Bone marrow (tissue), 2 donors: ENCODE data around the gene WFDC2.

Experiments used
- DNase-seq, 2 donors: peaks; one replicate each; lab custom pipeline; 2025; lab: John Stamatoyannopoulos, UW

The WFDC2 gene, protein sequence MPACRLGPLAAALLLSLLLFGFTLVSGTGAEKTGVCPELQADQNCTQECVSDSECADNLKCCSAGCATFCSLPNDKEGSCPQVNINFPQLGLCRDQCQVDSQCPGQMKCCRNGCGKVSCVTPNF

DNA sequence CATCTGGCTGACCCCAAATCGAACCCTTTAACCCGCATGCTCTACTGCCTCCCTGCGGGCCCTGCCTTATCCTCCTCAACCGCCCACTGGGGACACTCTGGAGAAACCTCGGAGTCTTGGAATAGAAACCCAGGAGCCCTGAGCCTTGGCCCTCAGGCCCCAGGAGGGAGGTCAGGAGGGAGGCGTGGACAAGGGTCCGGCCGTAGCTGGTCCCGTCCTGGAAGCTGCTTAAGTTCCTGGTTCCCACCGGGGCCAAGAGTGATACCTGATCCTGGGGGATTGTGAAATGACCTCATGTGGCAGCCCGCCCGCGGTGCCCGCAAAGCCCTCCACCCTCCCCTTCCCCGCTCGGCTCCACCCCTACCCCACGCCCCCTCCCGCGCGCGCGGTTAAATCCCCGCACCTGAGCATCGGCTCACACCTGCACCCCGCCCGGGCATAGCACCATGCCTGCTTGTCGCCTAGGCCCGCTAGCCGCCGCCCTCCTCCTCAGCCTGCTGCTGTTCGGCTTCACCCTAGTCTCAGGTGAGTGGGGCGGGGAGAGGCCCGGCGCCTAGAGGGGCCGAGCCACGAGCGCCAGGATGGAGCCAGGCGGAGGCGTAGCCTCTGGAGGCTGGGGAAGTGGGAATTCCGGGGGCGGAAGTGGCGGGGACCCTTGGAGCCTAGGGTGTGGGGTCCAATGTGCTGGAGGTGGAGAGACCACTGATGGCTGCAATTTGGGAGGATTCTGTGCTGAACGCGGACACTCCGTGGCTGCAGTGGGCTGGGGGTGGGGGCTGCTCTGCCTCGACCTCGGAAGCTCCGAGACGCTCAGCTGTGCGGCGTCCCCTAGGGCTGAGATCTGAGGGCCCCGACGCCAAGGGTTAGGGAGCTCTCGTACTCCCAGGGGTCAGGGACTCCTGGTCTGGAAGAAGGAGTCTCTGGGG lies at the start of gene WFDC2:
TSS of gene WFDC2 (plus strand) at position 418 of the 926 bp plus-strand sequence. CDS start at position 447, 29 bp downstream.
- no peak for DNase-seq

GRCh38 chr20:45420125-45420524 lies 49.4 kb upstream of the WFDC2 start:
- DNase-seq = no peak

GRCh38 chr20:45423700-45424099 lies 45.9 kb upstream of the WFDC2 start:
- DNase-seq = no peak

GRCh38 chr20:45425561-45425960 lies 44.0 kb upstream of the WFDC2 start:
- no peak for DNase-seq

GRCh38 chr20:45426320-45427016 lies 43.1 kb upstream of the WFDC2 start:
- no peak for DNase-seq

GRCh38 chr20:45427236-45428149 lies 42.1 kb upstream of the WFDC2 start:
- no peak for DNase-seq

GRCh38 chr20:45429618-45430017 lies 39.9 kb upstream of the WFDC2 start:
- no peak for DNase-seq

DNA sequence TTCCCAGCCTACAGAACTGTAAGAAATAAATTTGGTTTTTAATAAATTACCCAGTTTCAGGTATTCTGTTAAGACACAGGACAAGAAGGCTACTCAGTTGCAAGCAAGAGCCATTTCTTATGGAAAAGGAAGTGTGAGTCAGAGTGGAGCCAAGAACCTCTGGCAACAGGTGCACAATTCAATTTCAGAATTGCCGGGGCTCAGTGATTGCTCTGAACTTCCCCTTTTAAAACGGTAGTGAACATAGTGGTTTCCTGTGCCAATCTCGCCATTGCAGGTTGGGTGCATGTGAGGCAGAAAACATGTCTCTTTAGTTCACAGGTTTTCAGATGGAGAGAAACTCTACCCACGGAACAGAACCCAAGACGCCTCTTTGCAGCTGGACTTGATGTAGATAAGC lies 37.3 kb upstream of the WFDC2 start:
- DNase-seq = peak in 1 of 2 donors; percentile 82

- no peak for DNase-seq
These were observed 36.2 kb upstream of the WFDC2 start for GRCh38 chr20:45433316-45433715.

DNA sequence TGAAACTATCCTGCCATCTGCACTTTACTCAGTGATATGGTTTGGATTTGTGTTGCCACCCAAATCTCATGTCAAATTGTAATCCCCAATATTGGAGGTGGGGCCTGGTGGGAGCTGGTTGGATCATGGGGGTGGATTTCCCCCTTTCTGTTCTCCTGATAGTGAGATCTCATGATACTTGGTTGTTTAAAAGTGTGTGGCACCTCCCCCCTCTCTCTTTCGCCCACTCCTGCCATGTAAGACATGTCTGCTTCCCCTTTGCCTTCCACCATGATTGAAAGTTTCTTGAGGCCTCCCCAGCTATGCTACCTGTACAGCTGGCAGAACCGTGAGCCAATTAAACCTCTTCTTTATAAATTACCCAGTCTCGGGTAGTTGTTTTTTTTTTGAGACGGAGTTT lies 35.6 kb upstream of the WFDC2 start:
- no peak for DNase-seq

DNA sequence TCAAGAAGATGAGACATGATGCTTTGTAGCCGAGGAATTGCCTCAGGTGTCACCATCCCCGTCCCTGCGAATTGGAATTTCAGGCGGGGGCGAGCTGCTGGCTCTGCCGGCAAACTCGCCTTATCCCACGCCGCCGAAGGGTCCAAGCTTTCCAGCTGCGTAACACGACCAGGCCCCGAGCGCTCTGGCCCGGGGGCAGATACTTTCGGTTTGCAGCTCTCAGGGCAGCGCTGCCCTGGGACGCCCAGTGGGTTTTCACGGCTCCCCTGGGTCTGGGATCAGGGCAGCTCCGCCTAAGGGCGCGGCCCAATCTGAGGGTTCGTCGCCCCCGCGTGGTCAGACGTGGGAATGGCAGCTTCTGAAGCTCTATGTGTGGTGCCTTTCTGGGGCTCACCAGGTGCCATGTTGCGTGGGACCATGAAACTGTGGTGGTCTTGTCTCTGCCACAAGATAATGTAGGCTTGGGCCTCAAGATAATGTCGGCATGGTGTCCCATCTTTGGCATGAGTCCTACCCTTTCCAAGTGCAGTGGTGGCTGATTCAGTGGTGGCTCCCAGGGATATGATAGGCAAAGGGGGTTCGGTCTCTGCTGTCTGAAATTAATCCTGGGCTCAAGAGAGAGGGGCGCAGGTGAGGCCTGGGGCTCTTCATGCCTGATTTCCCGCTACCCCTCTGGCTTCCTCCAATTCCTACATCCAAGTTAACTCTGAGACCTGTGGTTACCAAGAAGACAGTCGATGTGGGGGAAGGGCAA lies 32.6 kb upstream of the WFDC2 start:
- peak; percentile 67 to 85 for DNase-seq

GRCh38 chr20:45440424-45440823 lies 29.1 kb upstream of the WFDC2 start:
- DNase-seq = no peak

- DNase-seq = no peak
These were observed 28.5 kb upstream of the WFDC2 start for GRCh38 chr20:45440891-45441685.

DNA sequence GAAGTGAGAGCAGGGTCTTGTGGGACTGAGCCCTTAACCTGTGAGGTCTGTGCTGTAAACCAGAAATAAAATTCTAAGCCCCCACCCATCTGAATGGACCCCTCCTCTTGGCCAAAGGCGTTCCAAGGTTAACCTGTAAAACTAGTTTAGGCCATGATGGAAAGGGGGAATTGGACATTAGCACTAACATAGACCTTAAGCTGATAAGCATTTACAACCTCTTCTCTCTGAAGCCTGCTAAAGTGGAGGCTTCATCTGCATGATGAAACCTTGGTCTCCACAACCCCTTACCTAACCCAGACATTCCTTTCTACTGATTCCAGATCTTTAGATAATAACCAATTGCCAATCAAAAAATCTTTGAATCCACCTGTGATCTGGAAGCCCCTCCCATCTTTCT lies 27.8 kb upstream of the WFDC2 start:
- DNase-seq = no peak

DNA sequence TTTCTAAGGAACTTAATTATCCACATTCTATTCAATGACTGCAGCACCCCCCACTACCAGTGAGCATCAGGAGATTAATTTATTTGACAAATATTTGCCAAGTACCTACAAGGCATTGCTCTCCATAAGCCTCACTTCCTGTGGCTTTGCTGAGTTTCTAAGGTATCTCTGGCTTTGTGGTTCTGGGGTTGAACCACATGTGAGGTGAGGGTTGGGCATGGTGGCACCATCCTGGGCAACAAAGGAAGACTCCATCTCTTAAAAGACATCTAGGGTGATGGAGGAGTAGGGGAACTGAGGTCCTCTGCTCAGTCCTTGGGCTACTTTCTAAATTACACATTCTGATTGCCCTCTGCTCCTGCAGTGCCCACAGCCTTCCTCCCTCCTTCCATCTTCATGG lies 25.5 kb upstream of the WFDC2 start:
- no peak for DNase-seq

DNA sequence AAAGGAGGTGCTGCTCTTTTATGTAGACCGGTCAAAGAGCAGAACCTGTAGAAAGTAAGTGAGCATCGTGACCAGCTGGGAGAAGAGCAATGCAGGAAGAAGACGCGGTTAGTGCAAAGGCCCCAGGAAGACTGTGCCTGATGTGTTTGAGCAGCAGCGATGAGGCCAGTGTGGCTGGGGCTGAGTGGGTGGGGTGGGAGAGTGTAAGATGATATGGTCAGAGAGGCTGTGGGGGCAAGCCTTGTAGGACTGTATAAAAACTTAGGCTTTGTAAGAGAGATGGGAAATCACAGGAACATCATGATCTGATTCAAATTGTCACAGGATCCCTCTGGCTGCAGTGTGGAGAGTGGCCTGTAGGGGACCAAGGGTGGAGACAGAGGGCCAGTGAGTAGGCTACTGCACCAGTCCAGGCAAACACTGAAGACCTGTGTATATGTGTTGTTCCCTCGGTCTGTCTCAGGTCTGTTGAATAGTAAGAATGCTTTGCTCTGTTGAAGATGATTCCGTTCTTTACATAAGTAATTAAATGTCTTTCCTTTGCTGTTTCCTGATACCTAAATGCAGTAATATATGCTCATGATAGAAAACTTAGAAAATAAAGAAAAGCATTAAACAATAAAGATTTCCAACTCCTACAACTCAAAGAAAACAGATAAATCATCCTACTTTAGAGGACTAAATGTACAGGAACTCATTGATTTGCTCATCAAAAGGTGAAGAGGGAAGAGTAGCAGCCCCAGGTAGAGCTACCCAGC lies 23.6 kb upstream of the WFDC2 start:
- no peak for DNase-seq

GRCh38 chr20:45448270-45448669 lies 21.3 kb upstream of the WFDC2 start:
- DNase-seq = no peak

GRCh38 chr20:45449528-45449927 lies 20.0 kb upstream of the WFDC2 start:
- DNase-seq = no peak

DNA sequence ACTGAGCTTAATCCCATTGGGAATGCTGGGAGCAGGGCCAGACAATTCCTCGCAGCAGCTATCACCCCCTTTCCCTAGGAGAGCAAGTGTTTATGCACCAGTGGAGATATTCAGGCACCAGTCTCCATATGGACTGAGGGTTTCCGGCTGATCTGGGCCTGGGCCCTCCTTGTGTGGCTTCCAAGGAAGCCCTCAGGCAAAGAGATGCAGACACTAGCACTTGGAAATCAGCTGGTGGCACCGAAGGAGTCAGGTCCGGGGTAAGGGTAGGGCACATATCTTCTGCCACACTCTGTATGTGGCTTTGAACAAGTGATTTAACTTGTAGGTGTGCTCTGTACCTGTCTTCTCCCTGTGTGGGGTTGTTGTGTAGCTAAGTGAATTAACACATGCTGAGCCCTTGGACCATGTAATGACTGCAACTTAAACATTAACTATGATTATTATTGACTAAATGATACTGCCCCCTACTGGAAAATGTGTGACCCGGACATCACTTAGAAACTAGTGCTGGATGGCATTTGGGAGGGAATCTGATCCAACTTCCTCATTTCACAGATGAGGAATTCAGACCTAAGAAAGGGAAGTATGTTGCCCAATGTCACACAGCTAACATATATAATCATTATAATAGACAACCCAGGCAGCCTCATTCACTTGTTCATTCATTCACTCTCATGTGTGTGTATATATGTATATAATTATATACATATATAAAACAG lies 19.3 kb upstream of the WFDC2 start:
- DNase-seq = peak in 1 of 2 donors; percentile 85
